HUDEP-2 (cell line): ENCODE data around the gene TK2.

Experiments used
- DNase-seq, 76 experiments: peaks; one replicate each; lab custom pipeline; 2025; ENCODE audit not compliant: unreplicated experiment in 76 of 76; lab: John Stamatoyannopoulos, UW

Gene TK2

GRCh38 chr16:66486773-66487579 is 62.9 kb downstream of the TK2 start:
- peak in 2 of 76 experiments; percentile 7 to 10 for DNase-seq

DNA sequence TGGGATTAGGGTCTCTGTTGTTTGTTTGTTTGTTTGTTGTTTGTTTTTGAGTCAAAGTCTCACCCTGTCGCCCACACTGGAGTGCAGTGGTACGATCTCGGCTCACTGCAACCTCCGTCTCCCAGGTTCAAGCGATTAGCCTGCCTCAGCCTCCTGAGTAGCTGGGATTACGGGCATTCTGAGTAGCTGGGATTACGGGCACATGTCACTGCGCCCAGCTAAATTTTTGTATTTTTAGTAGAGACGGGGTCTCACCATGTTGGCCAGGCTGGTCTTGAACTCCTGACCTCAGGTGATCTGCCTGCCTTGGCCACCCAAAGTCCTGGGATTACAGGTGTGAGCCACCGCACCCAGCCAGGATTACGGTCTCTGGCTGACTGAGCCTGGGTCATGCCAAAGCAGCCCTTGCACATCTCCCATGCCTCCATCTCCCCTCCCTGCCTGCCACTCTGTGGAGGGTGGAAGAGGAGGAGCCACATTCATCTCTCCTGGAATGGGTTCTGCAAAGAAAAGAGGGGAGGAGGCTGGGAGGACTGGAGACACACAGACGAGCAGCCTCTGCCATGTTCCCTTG is 63.6 kb downstream of the TK2 start:
- DNase-seq, result no peak

DNA sequence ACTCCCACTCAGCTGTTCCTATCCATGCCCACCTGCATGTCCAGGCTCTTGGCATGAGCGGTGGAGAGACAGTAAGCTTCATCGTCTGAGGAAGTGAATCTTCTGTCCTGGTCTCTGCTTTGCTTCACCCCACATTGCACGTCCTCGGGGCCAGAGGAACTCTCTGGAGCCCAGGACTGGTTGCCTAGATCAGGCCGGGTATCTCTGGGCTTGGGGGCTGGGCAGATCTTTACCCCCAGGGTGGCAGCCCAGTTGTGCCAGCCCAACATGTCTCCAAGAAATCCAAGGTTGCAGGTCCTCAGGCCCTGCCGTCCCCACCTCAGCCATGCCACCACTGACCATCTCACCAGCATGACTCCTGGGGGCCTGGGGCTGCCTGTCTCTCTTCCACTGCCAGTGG is 64.5 kb downstream of the TK2 start:
- no peak for DNase-seq

DNA sequence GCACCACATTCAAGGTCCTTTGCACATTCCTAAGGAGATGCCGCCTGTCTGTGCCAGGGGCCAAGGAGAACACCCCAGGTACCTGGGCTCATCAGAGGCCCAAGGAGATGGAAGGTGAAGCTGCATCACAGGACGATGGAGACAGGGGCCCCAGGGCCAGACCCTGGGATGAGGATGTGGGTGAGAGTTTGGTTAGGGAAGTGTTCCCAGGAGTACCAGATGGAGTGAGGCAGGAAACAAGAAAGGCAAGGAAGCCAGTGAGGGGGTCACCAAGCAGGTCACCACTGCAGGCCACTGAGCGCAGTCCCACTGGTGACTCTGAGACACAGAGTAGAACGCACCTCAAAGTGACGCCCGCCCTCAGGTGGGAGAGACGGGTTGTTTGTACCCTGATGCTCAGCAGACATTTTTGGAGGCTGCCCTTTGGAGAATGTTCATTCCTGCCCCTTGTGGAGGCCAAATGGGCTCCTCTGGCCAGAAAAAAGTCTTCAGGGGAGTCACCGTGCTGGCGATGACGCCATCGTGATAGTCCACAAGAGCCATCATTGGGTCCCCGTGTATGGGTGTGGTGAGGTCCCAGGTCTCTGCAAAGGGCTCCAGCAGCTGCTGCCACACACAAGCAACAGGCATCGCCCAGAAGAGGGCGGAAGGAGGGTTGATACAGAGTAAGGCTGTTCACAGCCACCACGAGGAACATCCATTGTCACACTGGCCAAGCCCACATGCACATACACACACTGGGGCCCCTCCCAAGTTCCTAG is 65.3 kb downstream of the TK2 start:
- DNase-seq, result peak in 10 of 76 experiments; percentile 5 to 37 (median 24)

- DNase-seq, result peak in 54 of 76 experiments; percentile 1 to 71 (median 44)
These were observed 66.1 kb downstream of the TK2 start for GRCh38 chr16:66483689-66484452.

DNA sequence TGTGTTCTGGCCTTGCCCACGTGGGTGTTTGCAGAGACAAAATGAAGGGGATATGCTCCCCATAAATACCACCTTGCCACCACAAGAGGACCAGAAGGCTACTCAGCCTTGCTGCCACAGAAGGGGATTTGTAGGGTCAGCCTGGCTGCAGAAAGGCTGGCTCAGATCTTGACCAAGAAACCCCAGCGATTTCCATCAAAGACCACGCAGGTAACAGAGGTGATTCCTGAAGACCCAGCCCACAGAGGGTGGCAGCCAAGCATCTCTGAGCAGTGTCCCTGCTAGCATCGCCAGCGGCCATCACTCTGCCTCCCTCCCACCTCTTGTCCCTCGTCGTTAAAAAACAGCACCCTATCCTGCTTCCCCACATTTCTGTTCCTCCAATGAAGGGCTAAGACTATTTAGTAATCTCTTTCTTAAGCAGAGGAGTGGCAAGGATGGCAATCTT is 68.0 kb downstream of the TK2 start:
- DNase-seq, result no peak

DNA sequence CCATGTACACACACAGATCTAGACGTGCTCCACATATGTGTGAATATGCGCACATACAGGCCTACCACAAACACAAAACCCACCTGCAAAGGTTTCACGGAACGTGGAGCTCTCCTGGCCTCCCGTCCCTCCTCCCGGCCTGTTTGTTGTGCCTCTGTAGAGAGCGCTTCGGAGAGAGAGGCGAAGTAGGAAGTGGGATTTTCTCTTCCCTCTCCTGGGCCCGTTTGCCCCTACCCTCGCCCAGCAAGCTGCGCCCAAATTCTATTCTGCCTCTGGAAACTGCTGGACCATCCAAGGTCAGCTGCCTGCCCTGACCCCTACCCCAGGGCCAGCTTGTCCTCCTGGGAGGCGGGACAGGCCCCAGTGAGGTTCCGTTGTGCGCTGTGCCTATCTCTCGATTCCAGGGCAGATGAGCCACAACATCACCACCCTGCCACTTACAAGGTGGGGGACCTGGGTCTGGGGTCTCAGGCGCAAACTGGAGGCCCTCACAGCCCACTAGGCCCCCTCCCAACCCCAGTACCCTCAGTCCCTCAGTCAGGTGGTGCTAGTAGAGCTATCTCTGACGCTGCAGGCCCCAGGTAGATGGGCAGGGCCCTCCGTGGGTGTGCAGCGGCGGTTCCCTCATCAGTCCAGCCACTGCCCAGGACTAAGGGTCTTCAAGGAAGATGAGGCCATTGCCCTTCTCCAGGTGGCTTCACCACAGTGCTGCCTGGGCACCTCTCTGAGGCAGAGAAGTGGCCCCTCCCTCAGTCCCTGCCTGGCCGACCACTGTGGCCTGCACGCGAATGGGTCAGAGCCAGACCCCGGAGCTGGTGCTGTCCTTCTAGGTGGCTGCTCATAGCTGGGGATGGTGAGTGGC is 68.6 kb downstream of the TK2 start:
- no peak for DNase-seq

- DNase-seq, result no peak
These were observed 69.4 kb downstream of the TK2 start for GRCh38 chr16:66480265-66481080.

GRCh38 chr16:66479661-66480264 is 70.2 kb downstream of the TK2 start:
- DNase-seq, result no peak

DNA sequence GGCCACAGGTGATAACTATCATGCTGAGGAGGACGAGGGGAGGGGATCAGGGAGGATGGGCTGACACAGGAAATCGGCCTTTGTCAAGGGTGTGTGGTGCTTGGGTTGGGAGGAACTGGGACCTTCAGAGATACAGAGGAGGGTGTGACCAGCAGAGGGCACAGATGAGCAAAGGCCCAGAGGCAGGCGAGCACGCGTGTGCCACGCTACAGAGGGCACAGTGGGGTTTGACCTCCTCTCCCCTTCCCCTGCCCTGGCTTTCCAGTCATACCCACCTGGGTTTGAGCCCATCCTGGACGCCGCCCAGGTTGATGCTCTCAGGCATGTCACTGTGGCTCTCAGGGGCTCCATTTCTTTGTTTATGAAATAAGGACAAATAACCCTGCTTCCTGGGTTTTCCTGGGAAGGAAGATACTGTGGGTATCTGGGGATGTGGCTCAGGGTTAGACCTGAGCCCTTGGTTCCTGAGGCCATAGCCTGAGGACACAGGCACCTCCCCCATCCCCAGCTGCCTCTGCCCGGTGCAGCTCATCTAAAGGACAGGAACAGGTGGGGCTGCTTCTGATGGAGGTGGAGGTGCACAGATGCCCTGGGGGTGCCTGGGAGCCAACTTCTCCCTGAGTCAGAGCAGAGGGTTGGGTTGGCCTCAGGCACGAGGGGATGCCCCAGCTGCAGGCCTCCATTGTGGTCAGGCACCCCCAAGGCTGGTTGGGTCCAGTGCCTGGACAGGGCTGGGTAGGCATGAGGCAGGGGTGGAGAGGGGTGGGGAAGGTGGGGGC is 71.0 kb downstream of the TK2 start:
- peak in 66 of 76 experiments; percentile 5 to 79 (median 56) for DNase-seq

- DNase-seq, result no peak
These were observed 72.8 kb downstream of the TK2 start for GRCh38 chr16:66477028-66477515.

DNA sequence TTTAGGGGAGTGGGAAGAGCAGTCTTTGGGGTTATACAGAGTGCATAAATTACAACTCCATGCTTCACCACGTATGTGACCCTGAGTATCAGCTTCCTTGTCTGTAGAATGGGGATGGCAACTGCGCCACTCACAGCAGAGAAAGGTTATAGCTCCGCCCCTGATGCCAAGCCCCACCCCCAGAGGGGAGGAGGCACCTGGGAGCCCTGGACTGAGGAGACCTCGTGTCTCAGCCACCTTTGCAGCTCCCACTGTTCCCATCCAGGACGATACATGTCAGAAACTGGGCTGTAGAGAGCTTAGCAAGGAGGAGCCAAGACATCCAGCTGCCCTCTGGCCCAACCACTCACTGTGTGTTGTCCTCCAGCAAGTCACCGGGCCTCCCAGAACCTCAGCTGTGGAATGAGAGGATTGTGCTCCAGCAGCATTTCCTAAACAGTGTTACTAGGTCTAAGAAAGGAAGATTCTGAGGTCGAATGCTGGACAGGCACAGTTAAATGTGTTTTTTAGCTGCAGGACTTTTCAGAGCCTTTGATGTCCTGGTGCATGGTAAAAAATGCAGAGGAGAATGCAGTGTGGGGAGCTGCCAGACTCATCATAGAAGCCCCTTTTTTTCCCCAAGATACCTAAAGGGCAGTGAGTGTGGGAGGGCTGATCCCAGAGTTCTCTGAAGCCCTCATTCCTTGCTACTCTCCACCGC is 73.4 kb downstream of the TK2 start:
- peak in 15 of 76 experiments; percentile 1 to 51 (median 11) for DNase-seq

DNA sequence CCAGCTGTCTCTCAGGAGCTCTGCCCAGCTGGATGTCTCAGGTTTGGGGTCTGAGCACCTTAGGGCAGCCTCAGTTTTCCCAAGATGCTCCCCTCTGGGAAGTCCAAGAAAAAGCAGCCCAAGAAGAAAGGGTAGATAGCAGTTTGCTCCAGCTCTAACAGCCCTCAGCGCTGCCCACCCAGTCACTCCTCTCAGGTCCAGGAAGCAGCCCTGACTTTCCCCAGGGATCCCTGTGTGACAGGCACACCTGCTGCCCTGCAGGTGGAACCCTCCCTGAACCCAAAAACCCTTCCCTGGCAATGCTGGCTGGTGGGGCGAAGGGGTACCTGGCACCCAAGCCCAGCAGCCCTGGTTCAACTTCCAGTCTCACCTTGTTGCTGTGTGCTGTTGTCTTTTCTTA is 74.7 kb downstream of the TK2 start:
- no peak for DNase-seq

DNA sequence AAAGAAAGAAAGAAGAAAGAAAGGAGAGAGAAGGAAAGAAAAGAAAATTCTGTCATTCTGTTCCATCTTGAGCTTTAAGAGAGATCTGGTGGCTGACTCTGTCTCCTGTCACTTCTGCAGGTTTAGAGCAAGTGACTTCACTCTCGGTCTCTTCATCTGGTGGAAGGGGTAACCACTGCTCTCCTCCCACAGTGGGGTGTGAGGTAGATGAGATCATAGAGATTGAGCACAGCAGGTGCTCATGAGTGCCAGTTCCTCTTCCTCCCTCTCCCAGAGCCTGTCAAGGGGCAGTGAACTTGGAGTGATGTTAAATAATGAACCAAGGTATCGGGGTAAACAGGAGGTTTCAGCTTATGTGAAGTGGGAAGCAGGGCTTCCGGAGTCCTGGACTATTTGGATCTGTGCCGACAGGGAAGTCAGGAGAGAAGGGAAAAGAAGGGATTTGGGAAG is 75.1 kb downstream of the TK2 start:
- no peak for DNase-seq

GRCh38 chr16:66473654-66474519 is 76.0 kb downstream of the TK2 start:
- DNase-seq, result no peak

- DNase-seq, result peak in 2 of 76 experiments; percentile 3 to 11
These were observed 76.8 kb downstream of the TK2 start for GRCh38 chr16:66473051-66473571.
